ENCODE measurements around the gene PHPT1.

- TF ChIP-seq FOXM1 (IDR thresholded peaks at IDR 0.05; ENCODE audit: borderline replicate concordance, low read depth), result no peak
- TF ChIP-seq REST (IDR thresholded peaks at IDR 0.05; ENCODE audit: low read depth), result no peak
- no peak for TF ChIP-seq EP300 (IDR thresholded peaks at IDR 0.05; ENCODE audit: borderline replicate concordance)
- TF ChIP-seq CEBPB (IDR thresholded peaks at IDR 0.05), result no peak
- no peak for TF ChIP-seq NFIC (IDR thresholded peaks at IDR 0.05)
- TF ChIP-seq TCF12 (IDR thresholded peaks at IDR 0.05; ENCODE audit: low read depth), result no peak
- TF ChIP-seq YY1 (IDR thresholded peaks at IDR 0.05; ENCODE audit: low read depth), result no peak
- TF ChIP-seq RAD21 (IDR thresholded peaks at IDR 0.05; ENCODE audit: low read depth), result no peak
- no peak for TF ChIP-seq USF1 (IDR thresholded peaks at IDR 0.05)
- TF ChIP-seq TAF1 (IDR thresholded peaks at IDR 0.05; ENCODE audit: low read depth), result no peak
- TF ChIP-seq MAX (IDR thresholded peaks at IDR 0.05), result no peak
- TF ChIP-seq EGR1 (IDR thresholded peaks at IDR 0.05), result no peak
Observed at GRCh38 chr9:136867917-136868316, 18.7 kb downstream of the PHPT1 start.

Measured in Ishikawa (cell line).